Activated CD4-positive, alpha-beta memory T cell treated with anti-CD3 and anti-CD28 coated beads for 36 hours (primary cell): ENCODE results near the gene NR6A1. TPM values are rescaled to one million over a fixed set of nuclear protein-coding genes. Genes with fewer than 3 reads are reported as not detected.

ENCODE experiments used
- CTCF ChIA-PET: fragments of 350-600 bp; sonication (Branson Sonifier 250); formaldehyde crosslinking; loops from one replicate; lab custom pipeline; 2021; ENCODE audit warnings: antibody characterized with exemption, inconsistent platforms; lab: Charles Lee
- POLR2A ChIA-PET: fragments of 350-600 bp; sonication (Branson Sonifier 250); formaldehyde crosslinking; loops from one replicate; lab custom pipeline; 2021; ENCODE audit warnings: antibody characterized with exemption; lab: Charles Lee
- DNase-seq: peaks from one replicate; pipeline ENCODE4 v3.0.0-alpha.2; 2020
- H3K27ac Mint-ChIP-seq: one replicate; pipeline ENCODE4 v1.8.0; 2021; ENCODE audit warnings: mixed read lengths
- H3K27me3 Mint-ChIP-seq: one replicate; pipeline ENCODE4 v1.8.0; 2021; ENCODE audit warnings: mixed read lengths
- H3K36me3 Mint-ChIP-seq: one replicate; pipeline ENCODE4 v1.8.0; 2021; ENCODE audit warnings: mixed read lengths
- H3K4me1 Mint-ChIP-seq: one replicate; pipeline ENCODE4 v1.8.0; 2021; ENCODE audit warnings: low read depth, mixed read lengths
- H3K4me3 Mint-ChIP-seq: one replicate; pipeline ENCODE4 v1.8.0; 2021; ENCODE audit warnings: mild to moderate bottlenecking, mixed read lengths
- H3K9me3 Mint-ChIP-seq: one replicate; pipeline ENCODE4 v1.8.0; 2021; ENCODE audit warnings: mixed read lengths
- intact Hi-C: fragments of 100-400 bp; cut with micrococcal nuclease; formaldehyde crosslinking; loops from one replicate; pipeline ENCODE4 v1.15.1; 2023
- total RNA-seq, 2 experiments: library from RNA; stranded (reverse); gene quantifications; one replicate each; pipeline ENCODE4 v1.2.3, GENCODE V29; 2021

The NR6A1 gene
- total RNA-seq, 2 experiments from 2014 or later = 0.61 to 0.83 TPM

GRCh38 chr9:124765439-124765835 lies 5.7 kb downstream of the NR6A1 start:
- Mint-ChIP-seq H3K9me3 (no peaks in the 10 kb centered on the region), H3K4me3 (no peak overlapping the region), H3K4me1 (peaks cover 14% of the 10 kb centered on the region), H3K27me3 (peaks cover 71% of the 10 kb centered on the region), H3K27ac (no peak overlapping the region), H3K36me3 (no peaks in the 10 kb centered on the region)
- intact Hi-C loops = no loop called here
- DNase-seq = no peak
- ChIA-PET CTCF (interaction anchor here (1.4 to 2.8 kb wide), 5 partner anchors 53 to 148 kb away, joined by 4 to 15 read pairs (median 11); partner anchors contain the start of gene WDR38), POLR2A (no interaction called here)

DNA sequence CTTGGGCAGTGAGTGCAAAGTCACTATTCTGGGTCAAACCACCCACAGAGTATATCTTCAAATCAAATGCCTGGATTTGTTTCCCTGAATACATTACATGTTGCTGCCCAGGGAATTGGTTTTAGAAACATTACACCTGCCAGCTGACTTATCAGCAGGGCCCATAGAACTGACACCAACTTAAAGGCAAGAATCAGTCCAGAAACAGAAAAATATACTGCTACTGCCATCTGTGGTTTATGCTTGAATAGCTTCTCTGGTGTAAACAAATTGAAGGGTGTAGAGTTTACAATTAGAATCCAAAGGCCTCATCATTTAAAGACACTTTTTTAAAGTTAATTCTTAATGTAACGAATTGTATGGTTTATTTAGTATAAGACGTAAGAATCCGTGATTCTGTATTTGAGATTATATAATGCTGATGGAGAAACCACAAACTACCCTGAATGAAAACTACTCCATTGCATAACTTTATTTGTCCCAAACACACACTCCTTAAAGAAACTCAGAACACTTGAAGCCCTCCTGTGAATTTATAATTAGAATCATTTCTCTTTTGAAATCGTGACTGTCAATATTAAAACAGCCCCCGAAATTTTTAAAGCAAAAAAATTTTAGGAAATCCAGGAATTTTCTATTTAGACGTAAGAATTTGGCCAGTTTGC lies 6.2 kb downstream of the NR6A1 start:
- H3K9me3 Mint-ChIP-seq = no peaks in the 10 kb centered on the region
- ChIA-PET CTCF (interaction anchor here (1.5 to 2.8 kb wide), 3 partner anchors 52 to 147 kb away, joined by 5 to 15 read pairs (median 12); partner anchors contain the start of gene WDR38), POLR2A (no interaction called here)
- peaks cover 69% of the 10 kb centered on the region for H3K27me3 Mint-ChIP-seq
- no peak for DNase-seq
- no peaks in the 10 kb centered on the region for H3K36me3 Mint-ChIP-seq
- no peak overlapping the region for H3K27ac Mint-ChIP-seq
- H3K4me1 Mint-ChIP-seq = peaks cover 11% of the 10 kb centered on the region
- H3K4me3 Mint-ChIP-seq = no peak overlapping the region
- intact Hi-C loops = no loop called here

DNA sequence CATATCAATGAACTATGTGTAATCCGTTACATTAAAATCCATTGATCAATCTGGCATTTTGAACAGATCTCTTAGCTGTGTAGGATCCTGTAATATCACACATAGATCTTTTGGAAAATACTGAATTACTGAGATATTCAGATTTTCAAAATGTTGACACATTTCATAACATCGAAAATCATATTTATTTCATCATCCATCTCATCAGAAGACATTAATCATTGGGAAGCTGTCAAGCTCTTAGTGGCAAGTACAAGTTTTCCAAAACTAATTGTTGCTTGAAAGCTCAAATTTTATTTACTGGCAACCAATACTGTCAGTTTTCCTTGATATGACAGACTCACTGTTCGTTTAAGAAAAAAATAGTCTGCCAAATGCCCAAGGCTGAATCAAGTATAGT lies 8.5 kb downstream of the NR6A1 start:
- Mint-ChIP-seq H3K4me3 (no peak overlapping the region), H3K9me3 (no peaks in the 10 kb centered on the region), H3K27ac (no peak overlapping the region), H3K36me3 (no peaks in the 10 kb centered on the region), H3K27me3 (peaks cover 60% of the 10 kb centered on the region), H3K4me1 (peaks cover 2% of the 10 kb centered on the region)
- intact Hi-C loops = no loop called here
- DNase-seq = no peak
- ChIA-PET POLR2A (no interaction called here), CTCF (interaction anchor here (0.6 to 3.0 kb wide), 4 partner anchors 9 to 14 kb away, joined by 3 to 12 read pairs (median 3); partner anchors contain the start of gene NR6A1)

DNA sequence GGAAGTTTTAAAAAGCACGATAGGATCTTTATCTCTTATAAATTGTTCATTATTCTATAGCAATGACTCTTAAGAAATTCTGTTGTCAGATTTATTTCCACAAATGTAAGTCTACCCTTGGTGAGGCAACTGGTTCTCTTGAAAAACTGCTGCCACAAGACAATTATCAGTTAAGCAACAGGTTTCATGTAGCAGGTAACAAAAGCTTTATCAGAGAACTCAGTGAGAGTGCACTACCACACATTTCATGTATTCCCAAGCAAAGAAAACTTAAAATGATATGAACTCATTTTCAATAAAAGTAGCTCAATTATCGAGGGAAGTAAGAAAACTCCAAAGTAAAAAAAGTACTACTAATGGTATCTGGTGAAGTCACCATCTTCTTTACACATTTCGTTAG lies 9.4 kb downstream of the NR6A1 start:
- H3K27ac Mint-ChIP-seq = no peak overlapping the region
- ChIA-PET CTCF (interaction anchor here (3.0 kb wide), 1 partner anchor 10 kb away, joined by 12 read pairs; the partner anchor contains the start of gene NR6A1), POLR2A (no interaction called here)
- no peaks in the 10 kb centered on the region for H3K9me3 Mint-ChIP-seq
- no peak overlapping the region for H3K4me3 Mint-ChIP-seq
- no peaks in the 10 kb centered on the region for H3K36me3 Mint-ChIP-seq
- DNase-seq = no peak
- H3K27me3 Mint-ChIP-seq = peaks cover 60% of the 10 kb centered on the region
- peaks cover 2% of the 10 kb centered on the region for H3K4me1 Mint-ChIP-seq
- intact Hi-C loops = no loop called here

- CTCF ChIA-PET = interaction anchor here (0.6 to 3.0 kb wide), 3 partner anchors 11 to 92 kb away, joined by 3 to 12 read pairs (median 5); partner anchors contain the start of genes NR6A1 and WDR38
- H3K9me3 Mint-ChIP-seq = no peaks in the 10 kb centered on the region
- DNase-seq = no peak
- no peak overlapping the region for H3K4me3 Mint-ChIP-seq
- no peaks in the 10 kb centered on the region for H3K36me3 Mint-ChIP-seq
- H3K27ac Mint-ChIP-seq = no peak overlapping the region
- peaks cover 61% of the 10 kb centered on the region for H3K27me3 Mint-ChIP-seq
- POLR2A ChIA-PET = no interaction called here
- peaks cover 2% of the 10 kb centered on the region for H3K4me1 Mint-ChIP-seq
- intact Hi-C loops = no loop called here
Observed at GRCh38 chr9:124761196-124761595, 9.9 kb downstream of the NR6A1 start.

DNA sequence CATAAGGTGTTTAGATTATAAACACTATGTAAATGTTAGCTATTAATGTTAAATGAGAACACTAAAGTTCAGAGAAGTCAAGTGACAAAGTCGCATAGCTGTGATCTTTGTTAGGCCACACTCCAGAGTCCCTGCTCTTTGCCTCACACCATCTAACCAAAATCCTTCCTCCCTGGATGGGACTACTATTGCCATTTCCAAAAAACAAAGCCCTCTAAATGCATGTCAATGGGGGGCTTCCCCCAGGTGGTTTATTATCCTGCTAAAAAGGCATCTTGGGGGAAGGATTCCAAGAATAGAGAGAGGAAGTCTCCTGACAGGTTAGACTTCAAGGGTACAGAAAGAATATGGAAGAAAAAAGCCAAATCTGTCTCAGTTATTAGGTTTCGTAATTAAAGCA lies 10.4 kb downstream of the NR6A1 start:
- H3K4me3 Mint-ChIP-seq = no peak overlapping the region
- peaks cover 62% of the 10 kb centered on the region for H3K27me3 Mint-ChIP-seq
- peaks cover 2% of the 10 kb centered on the region for H3K4me1 Mint-ChIP-seq
- H3K27ac Mint-ChIP-seq = no peak overlapping the region
- ChIA-PET CTCF (interaction anchor here (0.6 to 3.0 kb wide), 3 partner anchors 11 to 93 kb away, joined by 3 to 12 read pairs (median 5); partner anchors contain the start of genes NR6A1 and WDR38), POLR2A (no interaction called here)
- no peaks in the 10 kb centered on the region for H3K36me3 Mint-ChIP-seq
- intact Hi-C loops = no loop called here
- no peak for DNase-seq
- no peaks in the 10 kb centered on the region for H3K9me3 Mint-ChIP-seq

GRCh38 chr9:124759327-124759726 lies 11.8 kb downstream of the NR6A1 start:
- peaks cover 14% of the 10 kb centered on the region for H3K4me1 Mint-ChIP-seq
- ChIA-PET POLR2A (no interaction called here), CTCF (interaction anchor here (0.6 to 2.6 kb wide), 4 partner anchors 10 to 48 kb away, joined by 3 to 14 read pairs (median 4); partner anchors contain the start of gene NR6A1)
- H3K9me3 Mint-ChIP-seq = no peaks in the 10 kb centered on the region
- no peaks in the 10 kb centered on the region for H3K36me3 Mint-ChIP-seq
- intact Hi-C loops = no loop called here
- no peak overlapping the region for H3K4me3 Mint-ChIP-seq
- peaks cover 69% of the 10 kb centered on the region for H3K27me3 Mint-ChIP-seq
- DNase-seq = no peak
- no peak overlapping the region for H3K27ac Mint-ChIP-seq

GRCh38 chr9:124758691-124759090 lies 12.4 kb downstream of the NR6A1 start:
- peaks cover 69% of the 10 kb centered on the region for H3K27me3 Mint-ChIP-seq

DNA sequence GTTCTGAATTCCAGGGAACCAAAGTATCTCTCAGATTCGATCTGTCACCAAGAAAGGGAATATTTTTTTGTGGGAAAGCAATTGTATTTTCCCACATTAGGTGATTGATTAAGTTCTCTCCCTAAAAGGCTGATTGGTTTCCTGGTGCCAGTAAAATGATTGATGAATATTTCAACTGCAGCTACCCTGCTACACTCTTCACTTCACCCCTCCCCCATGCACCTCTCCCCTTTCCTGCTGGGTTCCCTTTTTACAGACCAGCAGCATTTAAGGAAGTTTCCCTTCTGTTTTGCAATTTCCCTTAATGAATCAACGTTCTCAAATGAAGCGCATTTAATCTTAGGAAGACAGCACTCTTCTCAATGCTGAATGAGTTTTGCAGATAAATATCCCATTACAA lies 13.1 kb downstream of the NR6A1 start:
- Mint-ChIP-seq H3K4me1 (peaks cover 15% of the 10 kb centered on the region), H3K4me3 (no peak overlapping the region), H3K27ac (no peak overlapping the region), H3K36me3 (no peaks in the 10 kb centered on the region), H3K27me3 (peaks cover 68% of the 10 kb centered on the region), H3K9me3 (no peaks in the 10 kb centered on the region)
- no peak for DNase-seq
- intact Hi-C loops = no loop called here
- ChIA-PET POLR2A (no interaction called here), CTCF (interaction anchor here (1.0 to 2.6 kb wide), 4 partner anchors 9 to 47 kb away, joined by 3 to 14 read pairs (median 5); partner anchors contain the start of gene NR6A1)

More at GRCh38 chr9:124758691-124759090, 12.4 kb downstream of the NR6A1 start:
- Mint-ChIP-seq H3K4me3 (no peak overlapping the region), H3K9me3 (no peaks in the 10 kb centered on the region), H3K27ac (no peak overlapping the region), H3K36me3 (no peaks in the 10 kb centered on the region), H3K4me1 (peaks cover 15% of the 10 kb centered on the region)
- ChIA-PET CTCF (interaction anchor here (0.6 to 2.6 kb wide), 4 partner anchors 11 to 47 kb away, joined by 3 to 14 read pairs (median 4); partner anchors contain the start of gene NR6A1), POLR2A (no interaction called here)
- no peak for DNase-seq
- intact Hi-C loops = no loop called here

GRCh38 chr9:124757616-124758015 lies 13.5 kb downstream of the NR6A1 start:
- H3K9me3 Mint-ChIP-seq = no peaks in the 10 kb centered on the region
- intact Hi-C loops = no loop called here
- H3K4me1 Mint-ChIP-seq = peaks cover 15% of the 10 kb centered on the region
- ChIA-PET POLR2A (no interaction called here), CTCF (interaction anchor here (1.0 to 2.6 kb wide), 3 partner anchors 10 to 96 kb away, joined by 3 to 14 read pairs (median 5); partner anchors contain the start of genes NR6A1 and WDR38)
- no peak for DNase-seq
- no peak overlapping the region for H3K27ac Mint-ChIP-seq
- H3K36me3 Mint-ChIP-seq = no peaks in the 10 kb centered on the region
- peaks cover 66% of the 10 kb centered on the region for H3K27me3 Mint-ChIP-seq
- no peak overlapping the region for H3K4me3 Mint-ChIP-seq

DNA sequence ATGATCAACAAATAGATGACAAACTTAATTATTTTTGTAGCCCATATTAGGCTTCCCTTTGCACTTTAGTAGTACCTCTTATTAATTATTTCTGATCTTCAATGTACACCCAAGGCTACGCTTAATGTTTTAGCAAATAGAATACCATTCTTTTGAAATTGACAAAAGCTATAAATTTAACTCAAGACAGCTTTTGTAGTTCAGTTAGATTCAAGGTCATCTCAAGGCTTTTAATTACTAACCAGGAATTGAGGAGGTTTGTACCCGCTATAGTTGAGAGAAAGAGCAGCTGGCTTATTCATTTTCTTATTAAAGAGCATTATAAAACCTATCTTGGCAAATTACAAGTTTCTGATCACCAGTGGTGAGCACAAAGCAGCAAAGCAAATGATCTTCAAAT lies 15.1 kb downstream of the NR6A1 start:
- DNase-seq = no peak
- peaks cover 15% of the 10 kb centered on the region for H3K4me1 Mint-ChIP-seq
- peaks cover 59% of the 10 kb centered on the region for H3K27me3 Mint-ChIP-seq
- intact Hi-C loops = no loop called here
- no peaks in the 10 kb centered on the region for H3K9me3 Mint-ChIP-seq
- CTCF ChIA-PET = interaction anchor here (1.5 kb wide), 1 partner anchor 97 kb away, joined by 5 read pairs; the partner anchor contains the start of gene WDR38
- H3K4me3 Mint-ChIP-seq = no peak overlapping the region
- H3K36me3 Mint-ChIP-seq = no peaks in the 10 kb centered on the region
- POLR2A ChIA-PET = no interaction called here
- no peak overlapping the region for H3K27ac Mint-ChIP-seq

- ChIA-PET POLR2A (no interaction called here), CTCF (interaction anchor here (0.8 to 1.7 kb wide), 5 partner anchors 11 to 98 kb away, joined by 3 to 5 read pairs (median 3); partner anchors contain the start of gene WDR38)
- Mint-ChIP-seq H3K27ac (peak overlapping the region; percentile 61), H3K27me3 (peaks cover 55% of the 10 kb centered on the region), H3K9me3 (no peaks in the 10 kb centered on the region), H3K4me1 (peaks cover 15% of the 10 kb centered on the region), H3K36me3 (no peaks in the 10 kb centered on the region), H3K4me3 (no peak overlapping the region)
- intact Hi-C loops = loop anchor here (2.0 kb wide), 3 partner anchors 14 to 42 kb away; no protein-coding TSS in a partner anchor
- DNase-seq = no peak
Observed at GRCh38 chr9:124755061-124755460, 16.1 kb downstream of the NR6A1 start.
